Natural killer cell (primary cell): Measurements from ENCODE around the gene CUL2. TPM values are rescaled to one million over a fixed set of nuclear protein-coding genes. Genes with fewer than 3 reads are reported as not detected.

Source experiments
- ATAC-seq, 3 donors: fragments of 150-1000 bp in 2 of 3; fragments of 200-7000 bp in 1 of 3; cut with Tn5 transposase; 1 replicate in 1 of 3; 2 replicates in 2 of 3; pipeline ENCODE4 v1.10.0; 2021; ENCODE audit warnings: mild to moderate bottlenecking in 2 of 3, moderate library complexity in 2 of 3
- DNase-seq, 2 donors: peaks; one replicate each; pipeline versions ENCODE4 v3.0.0 to v3.0.0-alpha.2; 2013 to 2021; ENCODE audit warnings: mixed read lengths in 1 of 2
- H3K27ac ChIP-seq: one replicate; pipeline ENCODE4 v1.5.1; 2013; ENCODE audit warnings: mild to moderate bottlenecking, low read length
- H3K27me3 ChIP-seq: one replicate; pipeline ENCODE4 v1.6.1; 2013; ENCODE audit warnings: low read length; ENCODE audit not compliant: control insufficient read depth, insufficient read depth
- H3K36me3 ChIP-seq: one replicate; pipeline ENCODE4 v1.6.1; 2013; ENCODE audit warnings: low read length; ENCODE audit not compliant: control insufficient read depth, insufficient read depth
- H3K4me1 ChIP-seq: one replicate; pipeline ENCODE4 v1.6.1; 2013; ENCODE audit warnings: low read length; ENCODE audit not compliant: control insufficient read depth, insufficient read depth
- H3K4me3 ChIP-seq: one replicate; pipeline ENCODE4 v1.5.1; 2013; ENCODE audit warnings: low read length
- H3K9me3 ChIP-seq: one replicate; pipeline ENCODE4 v1.6.1; 2013; ENCODE audit warnings: low read length; ENCODE audit not compliant: control insufficient read depth, insufficient read depth
- H3K27ac Mint-ChIP-seq, 2 donors: one replicate each; pipeline ENCODE4 v1.8.0; 2022; ENCODE audit warnings: mild to moderate bottlenecking in 2 of 2, mixed read lengths in 2 of 2, moderate library complexity in 1 of 2
- H3K27me3 Mint-ChIP-seq, 2 donors: one replicate each; pipeline ENCODE4 v1.8.0; 2022; ENCODE audit warnings: low read depth in 2 of 2, mixed read lengths in 2 of 2
- H3K36me3 Mint-ChIP-seq: one replicate; pipeline ENCODE4 v1.8.0; 2022; ENCODE audit warnings: mixed read lengths
- H3K4me1 Mint-ChIP-seq, 2 donors: one replicate each; pipeline ENCODE4 v1.8.0; 2022; ENCODE audit warnings: mixed read lengths in 2 of 2
- H3K4me3 Mint-ChIP-seq: one replicate; pipeline ENCODE4 v1.8.0; 2022; ENCODE audit warnings: mild to moderate bottlenecking, moderate library complexity, mixed read lengths
- H3K9me3 Mint-ChIP-seq, 2 donors: one replicate each; pipeline ENCODE4 v1.8.0; 2022; ENCODE audit warnings: mixed read lengths in 2 of 2
- WGBS: methylation state at CpG from one replicate; pipeline ENCODE4 v1.1.7; 2013; ENCODE audit warnings: missing lambda C conversion rate; ENCODE audit not compliant: insufficient coverage; 5-methylcytosine and 5-hydroxymethylcytosine counted together
- intact Hi-C: fragments of 100-400 bp; cut with micrococcal nuclease; formaldehyde crosslinking; loops from one replicate; pipeline ENCODE4 v1.14.2; 2022
- total RNA-seq, 4 donors: library from RNA; stranded (reverse); fragments of 120-200 nt in 1 of 4; gene quantifications; one replicate each; pipeline versions ENCODE4 v1.2.3 to v1.2.4, GENCODE V29; 2013 to 2022
- TF ChIP-seq, protein P1 (sequence below): fragments of 200-600 bp; IDR thresholded peaks from one replicate; pipeline ENCODE4 v1.8.0; 2022; ENCODE audit warnings: antibody characterized with exemption

The CUL2 gene
- total RNA-seq, 3 donors from 2014 or later (not counting 1 experiment from before 2014, with no cell fraction given) = 33.5 to 41.6 (median 41.3) TPM

- 92% methylated on average over 13 of the region's 13 CpGs for WGBS
- no peak overlapping the region for H3K27ac ChIP-seq
- Mint-ChIP-seq H3K27ac (no peak overlapping the region), H3K36me3 (no peaks in the 10 kb centered on the region), H3K27me3 (no peaks in the 10 kb centered on the region), H3K9me3 (no peaks in the 10 kb centered on the region), H3K4me3 (no peak overlapping the region), H3K4me1 (no peaks in the 10 kb centered on the region)
- ATAC-seq (no peak), DNase-seq (no peak)
- H3K9me3 ChIP-seq = no peaks in the 10 kb centered on the region
- no peaks in the 10 kb centered on the region for H3K36me3 ChIP-seq
- H3K4me1 ChIP-seq = no peaks in the 10 kb centered on the region
- intact Hi-C loops = no loop called here
- no peaks in the 10 kb centered on the region for H3K27me3 ChIP-seq
- TF ChIP-seq, protein P1, sequence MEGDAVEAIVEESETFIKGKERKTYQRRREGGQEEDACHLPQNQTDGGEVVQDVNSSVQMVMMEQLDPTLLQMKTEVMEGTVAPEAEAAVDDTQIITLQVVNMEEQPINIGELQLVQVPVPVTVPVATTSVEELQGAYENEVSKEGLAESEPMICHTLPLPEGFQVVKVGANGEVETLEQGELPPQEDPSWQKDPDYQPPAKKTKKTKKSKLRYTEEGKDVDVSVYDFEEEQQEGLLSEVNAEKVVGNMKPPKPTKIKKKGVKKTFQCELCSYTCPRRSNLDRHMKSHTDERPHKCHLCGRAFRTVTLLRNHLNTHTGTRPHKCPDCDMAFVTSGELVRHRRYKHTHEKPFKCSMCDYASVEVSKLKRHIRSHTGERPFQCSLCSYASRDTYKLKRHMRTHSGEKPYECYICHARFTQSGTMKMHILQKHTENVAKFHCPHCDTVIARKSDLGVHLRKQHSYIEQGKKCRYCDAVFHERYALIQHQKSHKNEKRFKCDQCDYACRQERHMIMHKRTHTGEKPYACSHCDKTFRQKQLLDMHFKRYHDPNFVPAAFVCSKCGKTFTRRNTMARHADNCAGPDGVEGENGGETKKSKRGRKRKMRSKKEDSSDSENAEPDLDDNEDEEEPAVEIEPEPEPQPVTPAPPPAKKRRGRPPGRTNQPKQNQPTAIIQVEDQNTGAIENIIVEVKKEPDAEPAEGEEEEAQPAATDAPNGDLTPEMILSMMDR = no peak
- H3K4me3 ChIP-seq = no peak overlapping the region
Measured at GRCh38 chr10:34964166-34964800, 125.9 kb downstream of the CUL2 start.

DNA sequence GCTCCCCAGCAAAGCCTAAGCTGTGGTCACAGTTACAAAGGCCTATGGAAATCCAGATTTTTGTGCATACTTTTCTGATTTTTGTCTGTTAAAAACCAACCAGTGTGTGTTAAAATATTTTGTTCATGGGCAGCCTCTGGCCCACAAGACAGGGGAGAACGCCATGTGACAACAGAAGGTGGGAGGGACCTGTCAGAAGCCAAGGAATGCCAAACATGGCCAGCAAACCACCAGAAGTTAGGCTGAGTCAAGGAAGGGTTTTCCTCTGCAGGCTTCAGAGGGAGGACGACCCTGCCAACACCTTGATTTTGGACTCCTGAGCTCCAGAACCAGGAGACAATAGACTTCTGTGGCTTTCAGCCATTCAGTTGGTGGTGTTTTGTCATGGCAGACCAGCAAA, 127.3 kb downstream of the CUL2 start:
- TF ChIP-seq, protein P1 = no peak
- DNase-seq (no peak), ATAC-seq (no peak)
- no peaks in the 10 kb centered on the region for H3K9me3 ChIP-seq
- no peaks in the 10 kb centered on the region for H3K4me1 Mint-ChIP-seq
- no peak overlapping the region for H3K27ac ChIP-seq
- H3K4me3 Mint-ChIP-seq = no peak overlapping the region
- H3K27ac Mint-ChIP-seq = no peak overlapping the region
- no peaks in the 10 kb centered on the region for H3K27me3 Mint-ChIP-seq
- H3K36me3 Mint-ChIP-seq = no peaks in the 10 kb centered on the region
- no peaks in the 10 kb centered on the region for H3K36me3 ChIP-seq
- intact Hi-C loops = no loop called here
- WGBS = 79% methylated on average over 2 of the region's 2 CpGs
- H3K9me3 Mint-ChIP-seq = no peaks in the 10 kb centered on the region
- H3K4me1 ChIP-seq = no peaks in the 10 kb centered on the region
- no peaks in the 10 kb centered on the region for H3K27me3 ChIP-seq
- no peak overlapping the region for H3K4me3 ChIP-seq

- ATAC-seq (no peak), DNase-seq (no peak)
- Histone ChIP-seq H3K36me3 (no peaks in the 10 kb centered on the region), H3K4me1 (no peaks in the 10 kb centered on the region), H3K9me3 (no peaks in the 10 kb centered on the region), H3K27me3 (no peaks in the 10 kb centered on the region), H3K4me3 (no peak overlapping the region), H3K27ac (no peak overlapping the region)
- H3K4me1 Mint-ChIP-seq = no peaks in the 10 kb centered on the region
- H3K9me3 Mint-ChIP-seq = no peaks in the 10 kb centered on the region
- intact Hi-C loops = no loop called here
- TF ChIP-seq, protein P1 = no peak
- H3K27me3 Mint-ChIP-seq = no peaks in the 10 kb centered on the region
- WGBS = 84% methylated on average over 8 of the region's 8 CpGs
- no peak overlapping the region for H3K27ac Mint-ChIP-seq
- no peaks in the 10 kb centered on the region for H3K36me3 Mint-ChIP-seq
- H3K4me3 Mint-ChIP-seq = no peak overlapping the region
Measured at GRCh38 chr10:34960983-34961382, 129.2 kb downstream of the CUL2 start.

GRCh38 chr10:34959786-34960185, 130.4 kb downstream of the CUL2 start:
- TF ChIP-seq, protein P1 = no peak
- no peaks in the 10 kb centered on the region for H3K36me3 ChIP-seq
- no peaks in the 10 kb centered on the region for H3K27me3 ChIP-seq
- no peaks in the 10 kb centered on the region for H3K9me3 Mint-ChIP-seq
- H3K4me3 ChIP-seq = no peak overlapping the region
- H3K27ac Mint-ChIP-seq = no peak overlapping the region
- no peaks in the 10 kb centered on the region for H3K4me1 ChIP-seq
- no peaks in the 10 kb centered on the region for H3K27me3 Mint-ChIP-seq
- no peak overlapping the region for H3K27ac ChIP-seq
- no peak overlapping the region for H3K4me3 Mint-ChIP-seq
- no peaks in the 10 kb centered on the region for H3K4me1 Mint-ChIP-seq
- H3K9me3 ChIP-seq = no peaks in the 10 kb centered on the region
- DNase-seq (no peak), ATAC-seq (no peak)
- no peaks in the 10 kb centered on the region for H3K36me3 Mint-ChIP-seq
- 0% methylated on average over 1 of the region's 4 CpGs for WGBS
- intact Hi-C loops = no loop called here
